ENCODE results near the gene KIF26B. TPM values are rescaled to one million over a fixed set of nuclear protein-coding genes. Genes with fewer than 3 reads are reported as not detected.

KIF26B gene
- polyA plus RNA-seq, 1 donor (not counting 4 experiments of a cell fraction or from before 2014, with no cell fraction given) = 0.58 TPM

GRCh38 chr1:245512181-245512888, 357.6 kb downstream of the KIF26B start:
- Histone ChIP-seq H3K27ac (ENCODE audit: control insufficient read depth, insufficient read depth, low read length) (no peak overlapping the region), H3K4me3 (ENCODE audit: control insufficient read depth in 2 of 3, extremely low read depth in 1 of 3, insufficient read depth in 2 of 3, low read depth in 1 of 3, low read length in 3 of 3) (no peak overlapping the region), H3K79me2 (ENCODE audit: control insufficient read depth, insufficient read depth, low read length) (no peaks in the 10 kb centered on the region), H4K20me1 (ENCODE audit: control insufficient read depth, extremely low read depth, insufficient read depth, low read length) (no peaks in the 10 kb centered on the region), H3K36me3 (ENCODE audit: control insufficient read depth in 2 of 2, extremely low read depth in 1 of 2, insufficient read depth in 2 of 2, low read length in 2 of 2) (no peaks in the 10 kb centered on the region), H3K4me2 (ENCODE audit: control insufficient read depth, extremely low read depth, insufficient read depth, low read depth, low read length) (no peak overlapping the region), H2AFZ (ENCODE audit: control insufficient read depth, low read length) (no peak overlapping the region), H3K9me3 (ENCODE audit: control insufficient read depth, low read depth, low read length) (no peaks in the 10 kb centered on the region), H3K9me1 (ENCODE audit: control insufficient read depth, extremely low read depth, insufficient read depth, low read length) (no peaks in the 10 kb centered on the region), H3K9ac (ENCODE audit: control insufficient read depth, extremely low read depth, insufficient read depth, low read length) (no peak overlapping the region), H3K4me1 (ENCODE audit: control insufficient read depth, extremely low read depth, insufficient read depth, low read length) (no peaks in the 10 kb centered on the region), H3K27me3 (ENCODE audit: control insufficient read depth, extremely low read depth, insufficient read depth, low read length) (no peaks in the 10 kb centered on the region)
- DNase-seq (ENCODE audit: low read depth, low spot score) (no peak), FAIRE-seq (no peak)
- no peak for TF ChIP-seq EZH2 (IDR thresholded peaks at IDR 0.05; ENCODE audit: low read length)
- dilution Hi-C loops (cut with MboI; ENCODE audit: extremely low pct_ligation_motif_present, low sequenced_read_pairs) = no loop called here

GRCh38 chr1:245512980-245513578, 358.3 kb downstream of the KIF26B start:
- no peak for FAIRE-seq
- no peak overlapping the region for H3K27ac ChIP-seq (ENCODE audit: control insufficient read depth, insufficient read depth, low read length)
- H3K9me3 ChIP-seq (ENCODE audit: control insufficient read depth, low read depth, low read length) = no peaks in the 10 kb centered on the region
- H3K9ac ChIP-seq (ENCODE audit: control insufficient read depth, extremely low read depth, insufficient read depth, low read length) = no peak overlapping the region
- H3K27me3 ChIP-seq (ENCODE audit: control insufficient read depth, extremely low read depth, insufficient read depth, low read length) = no peaks in the 10 kb centered on the region
- no peak overlapping the region for H3K4me3 ChIP-seq (ENCODE audit: control insufficient read depth in 2 of 3, extremely low read depth in 1 of 3, insufficient read depth in 2 of 3, low read depth in 1 of 3, low read length in 3 of 3)
- H2AFZ ChIP-seq (ENCODE audit: control insufficient read depth, low read length) = no peak overlapping the region
- TF ChIP-seq EZH2 (IDR thresholded peaks at IDR 0.05; ENCODE audit: low read length) = no peak
- no peak for TF ChIP-seq CTCF (optimal IDR thresholded peaks at IDR 0.05 in 1 of 3, IDR thresholded peaks at IDR 0.05 in 1 of 3, conservative IDR thresholded peaks at IDR 0.05 in 1 of 3; ENCODE audit: extremely low read depth in 1 of 3, insufficient read depth in 2 of 3, low read length in 3 of 3)
- H3K36me3 ChIP-seq (ENCODE audit: control insufficient read depth in 2 of 2, extremely low read depth in 1 of 2, insufficient read depth in 2 of 2, low read length in 2 of 2) = no peaks in the 10 kb centered on the region
- H3K79me2 ChIP-seq (ENCODE audit: control insufficient read depth, insufficient read depth, low read length) = no peaks in the 10 kb centered on the region
- dilution Hi-C loops (cut with MboI; ENCODE audit: extremely low pct_ligation_motif_present, low sequenced_read_pairs) = no loop called here
- H4K20me1 ChIP-seq (ENCODE audit: control insufficient read depth, extremely low read depth, insufficient read depth, low read length) = no peaks in the 10 kb centered on the region
- no peak for DNase-seq (ENCODE audit: low read depth, low spot score)
- no peaks in the 10 kb centered on the region for H3K9me1 ChIP-seq (ENCODE audit: control insufficient read depth, extremely low read depth, insufficient read depth, low read length)
- no peaks in the 10 kb centered on the region for H3K4me1 ChIP-seq (ENCODE audit: control insufficient read depth, extremely low read depth, insufficient read depth, low read length)
- no peak overlapping the region for H3K4me2 ChIP-seq (ENCODE audit: control insufficient read depth, extremely low read depth, insufficient read depth, low read depth, low read length)
